ENCODE data around the gene CADPS.

DNA sequence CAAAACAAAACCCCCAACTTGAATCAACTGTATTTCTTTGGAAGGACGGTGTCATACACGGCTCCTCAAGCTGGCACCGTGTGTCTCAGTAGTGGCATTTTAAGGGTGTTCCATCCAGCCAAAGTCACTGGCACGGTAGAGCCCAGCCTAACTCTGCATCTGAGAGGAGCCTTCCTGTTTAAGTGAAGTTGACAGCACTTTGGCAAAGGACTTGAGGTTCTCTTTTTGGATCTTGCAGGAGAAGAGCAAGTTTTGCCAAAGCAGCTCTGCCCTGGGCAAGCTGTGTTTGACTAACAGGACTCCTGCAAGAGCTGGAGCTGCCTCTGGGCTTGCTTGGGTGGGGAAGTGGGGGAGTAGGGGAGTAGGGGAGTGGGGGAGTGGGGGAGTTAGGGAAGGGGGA lies 392.3 kb downstream of the CADPS start:
- TF ChIP-seq, protein P1, sequence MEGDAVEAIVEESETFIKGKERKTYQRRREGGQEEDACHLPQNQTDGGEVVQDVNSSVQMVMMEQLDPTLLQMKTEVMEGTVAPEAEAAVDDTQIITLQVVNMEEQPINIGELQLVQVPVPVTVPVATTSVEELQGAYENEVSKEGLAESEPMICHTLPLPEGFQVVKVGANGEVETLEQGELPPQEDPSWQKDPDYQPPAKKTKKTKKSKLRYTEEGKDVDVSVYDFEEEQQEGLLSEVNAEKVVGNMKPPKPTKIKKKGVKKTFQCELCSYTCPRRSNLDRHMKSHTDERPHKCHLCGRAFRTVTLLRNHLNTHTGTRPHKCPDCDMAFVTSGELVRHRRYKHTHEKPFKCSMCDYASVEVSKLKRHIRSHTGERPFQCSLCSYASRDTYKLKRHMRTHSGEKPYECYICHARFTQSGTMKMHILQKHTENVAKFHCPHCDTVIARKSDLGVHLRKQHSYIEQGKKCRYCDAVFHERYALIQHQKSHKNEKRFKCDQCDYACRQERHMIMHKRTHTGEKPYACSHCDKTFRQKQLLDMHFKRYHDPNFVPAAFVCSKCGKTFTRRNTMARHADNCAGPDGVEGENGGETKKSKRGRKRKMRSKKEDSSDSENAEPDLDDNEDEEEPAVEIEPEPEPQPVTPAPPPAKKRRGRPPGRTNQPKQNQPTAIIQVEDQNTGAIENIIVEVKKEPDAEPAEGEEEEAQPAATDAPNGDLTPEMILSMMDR (IDR thresholded peaks at IDR 0.05): no peak
- no peak for TF ChIP-seq POLR2A (IDR thresholded peaks at IDR 0.05)
